Naive thymus-derived CD4-positive, alpha-beta T cell (primary cell): ENCODE measurements around the gene MLST8. TPM values are rescaled to one million over a fixed set of nuclear protein-coding genes. Genes with fewer than 3 reads are reported as not detected.

Source experiments
- ATAC-seq: fragments of 150-1000 bp; cut with Tn5 transposase; 2 replicates; pipeline ENCODE4 v1.10.0; 2021; ENCODE audit warnings: mild to moderate bottlenecking, moderate library complexity
- CTCF ChIA-PET: fragments of 350-600 bp; sonication (Branson Sonifier 250); formaldehyde crosslinking; loops from one replicate; lab custom pipeline; 2021; ENCODE audit warnings: antibody characterized with exemption; lab: Charles Lee
- POLR2A ChIA-PET: fragments of 350-600 bp; sonication (Branson Sonifier 250); formaldehyde crosslinking; loops from one replicate; lab custom pipeline; 2021; ENCODE audit warnings: antibody characterized with exemption, inconsistent platforms; lab: Charles Lee
- DNase-seq, 9 donors: peaks; one replicate each; pipeline versions ENCODE4 v3.0.0 to v3.0.0-alpha.2; 2020 to 2022; ENCODE audit warnings: mixed read lengths in 1 of 9
- H3K27ac ChIP-seq: one replicate; pipeline ENCODE4 v1.7.0; 2013; ENCODE audit warnings: mild to moderate bottlenecking, low read depth, low read length, moderate library complexity
- H3K27me3 ChIP-seq, 2 donors: one replicate each; pipeline ENCODE4 v1.7.0; 2013; ENCODE audit warnings: low read length in 2 of 2, mild to moderate bottlenecking in 2 of 2, moderate library complexity in 2 of 2; ENCODE audit not compliant: control insufficient read depth in 2 of 2, insufficient read depth in 2 of 2
- H3K36me3 ChIP-seq, 3 experiments: 1 replicate in 2 of 3; 2 replicates in 1 of 3; pipeline ENCODE4 v1.7.0; 2013; ENCODE audit warnings: low read length in 3 of 3, mild to moderate bottlenecking in 3 of 3, moderate library complexity in 1 of 3; ENCODE audit not compliant: insufficient read depth in 3 of 3, control insufficient read depth in 2 of 3
- H3K4me1 ChIP-seq, 2 donors: one replicate each; pipeline ENCODE4 v1.7.0; 2013; ENCODE audit warnings: low read length in 2 of 2, mild to moderate bottlenecking in 2 of 2, moderate library complexity in 1 of 2; ENCODE audit not compliant: control insufficient read depth in 2 of 2, insufficient read depth in 2 of 2
- H3K4me3 ChIP-seq: 2 replicates; pipeline ENCODE4 v1.7.0; 2013; ENCODE audit warnings: mild to moderate bottlenecking, low read length
- H3K9me3 ChIP-seq, 3 experiments: 1 replicate in 2 of 3; 2 replicates in 1 of 3; pipeline ENCODE4 v1.7.0; 2013; ENCODE audit warnings: low read length in 3 of 3; ENCODE audit not compliant: control insufficient read depth in 2 of 3
- H3K27ac Mint-ChIP-seq, 9 donors: one replicate each; pipeline ENCODE4 v1.8.0; 2020 to 2022; ENCODE audit warnings: mixed read lengths in 9 of 9, mild to moderate bottlenecking in 8 of 9, moderate library complexity in 5 of 9, inconsistent platforms in 2 of 9
- H3K27me3 Mint-ChIP-seq, 5 donors: one replicate each; pipeline ENCODE4 v1.8.0; 2021 to 2022; ENCODE audit warnings: mixed read lengths in 5 of 5, mild to moderate bottlenecking in 1 of 5
- H3K36me3 Mint-ChIP-seq, 5 donors: one replicate each; pipeline ENCODE4 v1.8.0; 2020 to 2022; ENCODE audit warnings: mixed read lengths in 5 of 5, mild to moderate bottlenecking in 3 of 5, inconsistent platforms in 1 of 5
- H3K4me1 Mint-ChIP-seq, 7 donors: one replicate each; pipeline ENCODE4 v1.8.0; 2020 to 2022; ENCODE audit warnings: mixed read lengths in 7 of 7, mild to moderate bottlenecking in 3 of 7, inconsistent platforms in 1 of 7
- H3K4me3 Mint-ChIP-seq, 10 donors: one replicate each; pipeline ENCODE4 v1.8.0; 2020 to 2022; ENCODE audit warnings: mild to moderate bottlenecking in 10 of 10, mixed read lengths in 10 of 10, moderate library complexity in 6 of 10, inconsistent platforms in 2 of 10
- H3K9me3 Mint-ChIP-seq, 11 donors: one replicate each; pipeline ENCODE4 v1.8.0; 2020 to 2022; ENCODE audit warnings: mixed read lengths in 11 of 11, mild to moderate bottlenecking in 4 of 11, inconsistent platforms in 1 of 11, moderate library complexity in 1 of 11
- intact Hi-C, 2 donors: fragments of 100-400 bp; cut with micrococcal nuclease; formaldehyde crosslinking; loops; one replicate each; pipeline ENCODE4 v1.15.1; 2023
- polyA plus RNA-seq, 2 donors: library from polyadenylated mRNA; unstranded; fragments of 300-500 nt; fragmentation: Illumina TruSeq; gene quantifications; one replicate each; pipeline ENCODE4 v1.2.3, GENCODE V29; 2021
- total RNA-seq, 6 experiments: library from RNA in 5 of 6; stranded (reverse) in 5 of 6; gene quantifications; 1 replicate in 5 of 6; 2 replicates in 1 of 6; pipeline ENCODE4 v1.2.3 and lab custom pipeline; 2021 to 2026

The MLST8 gene
- total and polyA plus RNA-seq, 7 experiments from 2014 or later: 20.7 to 41.2 (median 35.5) TPM

GRCh38 chr16:2191446-2191706, 13.9 kb upstream of the MLST8 start:
- Histone ChIP-seq H3K4me3 (no peak overlapping the region), H3K27me3 (no peaks in the 10 kb centered on the region), H3K27ac (no peak overlapping the region), H3K4me1 (peaks cover 0 to 8% of the 10 kb centered on the region in 2 donors), H3K36me3 (no peaks in the 10 kb centered on the region), H3K9me3 (no peaks in the 10 kb centered on the region)
- Mint-ChIP-seq H3K27ac (no peak overlapping the region), H3K4me1 (peaks cover 0 to 6% (median 4%) of the 10 kb centered on the region in 7 donors), H3K9me3 (no peaks in the 10 kb centered on the region), H3K27me3 (peaks cover 0 to 15% (median 5%) of the 10 kb centered on the region in 5 donors), H3K4me3 (no peak overlapping the region), H3K36me3 (no peaks in the 10 kb centered on the region)
- ChIA-PET CTCF (no interaction called here), POLR2A (no interaction called here)
- ATAC-seq (no peak), DNase-seq (no peak)
- intact Hi-C loops: no loop called here

- Mint-ChIP-seq H3K4me3 (peak overlapping the region in 5 of 10 donors; percentile 26 to 79 (median 43)), H3K27me3 (peaks cover 14 to 38% (median 16%) of the 10 kb centered on the region in 5 donors), H3K4me1 (peaks cover 0 to 6% (median 4%) of the 10 kb centered on the region in 7 donors), H3K36me3 (no peaks in the 10 kb centered on the region), H3K9me3 (no peaks in the 10 kb centered on the region), H3K27ac (peak overlapping the region in 1 of 9 donors; percentile 28)
- Histone ChIP-seq H3K36me3 (no peaks in the 10 kb centered on the region), H3K4me1 (peaks cover 0 to 8% of the 10 kb centered on the region in 2 donors), H3K27ac (no peak overlapping the region), H3K9me3 (no peaks in the 10 kb centered on the region), H3K4me3 (no peak overlapping the region), H3K27me3 (peaks cover 6 to 11% of the 10 kb centered on the region in 2 donors)
- CTCF ChIA-PET: interaction anchor here (0.7 to 3.7 kb wide), 13 partner anchors 9 to 351 kb away, joined by 3 to 32 read pairs (median 3); partner anchors contain the start of genes ABCA3 and ECI1
- ATAC-seq (no peak), DNase-seq (no peak)
- intact Hi-C loops: no loop called here
- POLR2A ChIA-PET: interaction anchor here (0.7 to 2.4 kb wide), 9 partner anchors 11 to 319 kb away, joined by 3 to 9 read pairs (median 5); partner anchors contain the start of genes ATP6V0C, CCNF, ECI1 and MLST8
These were observed 11.0 kb upstream of the MLST8 start for GRCh38 chr16:2194166-2194834.

GRCh38 chr16:2194852-2195321, 10.4 kb upstream of the MLST8 start:
- peak in 7 of 9 donors; percentile 41 to 63 (median 55) for DNase-seq
- ChIA-PET POLR2A (interaction anchor here (0.7 to 2.4 kb wide), 10 partner anchors 8 to 319 kb away, joined by 3 to 9 read pairs (median 4); partner anchors contain the start of genes ATP6V0C, CCNF, ECI1 and MLST8), CTCF (interaction anchor here (0.6 to 3.7 kb wide), 13 partner anchors 8 to 351 kb away, joined by 3 to 32 read pairs (median 3); partner anchors contain the start of genes ABCA3 and ECI1)
- Mint-ChIP-seq H3K9me3 (no peaks in the 10 kb centered on the region), H3K4me3 (peak overlapping the region in 8 of 10 donors; percentile 34 to 79 (median 50)), H3K4me1 (peaks cover 0 to 6% (median 4%) of the 10 kb centered on the region in 7 donors), H3K27ac (peak overlapping the region in 1 of 9 donors; percentile 28), H3K36me3 (no peaks in the 10 kb centered on the region), H3K27me3 (peaks cover 14 to 38% (median 16%) of the 10 kb centered on the region in 5 donors)
- Histone ChIP-seq H3K4me3 (no peak overlapping the region), H3K27ac (no peak overlapping the region), H3K27me3 (peaks cover 6 to 11% of the 10 kb centered on the region in 2 donors), H3K9me3 (no peaks in the 10 kb centered on the region), H3K4me1 (peaks cover 0 to 8% of the 10 kb centered on the region in 2 donors), H3K36me3 (no peaks in the 10 kb centered on the region)
- intact Hi-C loops: loop anchor here (1.0 kb wide), 6 partner anchors 10 to 306 kb away; partner anchors contain the start of genes ABCA3 (in 2 of the 2), ECI1 (in 1 of the 2) and MLST8 (in 1 of the 2)
- peak; percentile 73 for ATAC-seq

GRCh38 chr16:2195322-2196161, 9.7 kb upstream of the MLST8 start:
- POLR2A ChIA-PET: interaction anchor here (0.5 to 2.4 kb wide), 11 partner anchors 8 to 318 kb away, joined by 3 to 9 read pairs (median 5); partner anchors contain the start of genes ATP6V0C, CCNF, ECI1 and MLST8
- intact Hi-C loops: loop anchor here (1.0 kb wide), 6 partner anchors 10 to 306 kb away; partner anchors contain the start of genes ABCA3 (in 2 of the 2), ECI1 (in 1 of the 2) and MLST8 (in 1 of the 2)
- Histone ChIP-seq H3K36me3 (no peaks in the 10 kb centered on the region), H3K9me3 (no peaks in the 10 kb centered on the region), H3K27ac (no peak overlapping the region), H3K27me3 (peaks cover 6 to 11% of the 10 kb centered on the region in 2 donors), H3K4me1 (peaks cover 0 to 8% of the 10 kb centered on the region in 2 donors), H3K4me3 (no peak overlapping the region)
- H3K4me1 Mint-ChIP-seq: peaks cover 0 to 6% (median 4%) of the 10 kb centered on the region in 7 donors
- peak overlapping the region in 6 of 10 donors; percentile 26 to 79 (median 49) for H3K4me3 Mint-ChIP-seq
- no peaks in the 10 kb centered on the region for H3K36me3 Mint-ChIP-seq
- CTCF ChIA-PET: interaction anchor here (0.6 to 3.7 kb wide), 9 partner anchors 8 to 306 kb away, joined by 3 to 32 read pairs (median 4); partner anchors contain the start of gene ECI1
- DNase-seq: no peak
- no peaks in the 10 kb centered on the region for H3K9me3 Mint-ChIP-seq
- H3K27ac Mint-ChIP-seq: no peak overlapping the region
- peaks cover 14 to 42% (median 16%) of the 10 kb centered on the region in 5 donors for H3K27me3 Mint-ChIP-seq
- peak; percentile 6 for ATAC-seq

- Mint-ChIP-seq H3K36me3 (no peaks in the 10 kb centered on the region), H3K9me3 (no peaks in the 10 kb centered on the region), H3K27ac (no peak within 1 kb of the TSS), H3K27me3 (peaks cover 14 to 45% (median 16%) of the 10 kb centered on the region in 5 donors), H3K4me1 (peaks cover 0 to 6% (median 4%) of the 10 kb centered on the region in 7 donors), H3K4me3 (peak within 1 kb of the TSS in 9 of 10 donors; percentile 43 to 84 (median 61))
- CTCF ChIA-PET: interaction anchor here (0.7 to 3.7 kb wide), 2 partner anchors 34 to 55 kb away, joined by 3 to 32 read pairs; partner anchors contain the start of gene ECI1
- no peak within 1 kb of the TSS for H3K4me3 ChIP-seq
- H3K27me3 ChIP-seq: peaks cover 6 to 11% of the 10 kb centered on the region in 2 donors
- H3K9me3 ChIP-seq: no peaks in the 10 kb centered on the region
- intact Hi-C loops: no loop called here
- H3K27ac ChIP-seq: no peak within 1 kb of the TSS
- POLR2A ChIA-PET: interaction anchor here (0.5 to 2.4 kb wide), 3 partner anchors 8 to 55 kb away, joined by 5 to 9 read pairs (median 8); partner anchors contain the start of genes ECI1 and MLST8
- peak; percentile 59 for ATAC-seq
- H3K36me3 ChIP-seq: no peaks in the 10 kb centered on the region
- peak in 1 of 9 donors; percentile 56 for DNase-seq
- peaks cover 0 to 8% of the 10 kb centered on the region in 2 donors for H3K4me1 ChIP-seq
These were observed 8.9 kb upstream of the MLST8 start, which contains the start of gene CASKIN1 for GRCh38 chr16:2196162-2196980. TSS of gene CASKIN1 (minus strand) at chr16:2196605. CDS start at chr16:2196432, 173 bp downstream.
